IMR-90 (cell line): ENCODE measurements around the gene ABHD3. TPM values are rescaled to one million over a fixed set of nuclear protein-coding genes. Genes with fewer than 3 reads are reported as not detected.

Experiments
- ATAC-seq: fragments of 200-7000 bp; cut with Tn5 transposase; 2 replicates; pipeline ENCODE4 v1.9.1; 2020; ENCODE audit warnings: low read depth, mild to moderate bottlenecking, moderate library complexity
- BruUV-seq: library from RNA; stranded (reverse); fragments of 400-500 nt; replicated peaks from 2 replicates; lab custom pipeline; 2021; lab: Mats Ljungman, UMichigan
- CTCF ChIA-PET: fragments of 300-600 bp; formaldehyde crosslinking; extraction: SDS; loops from one replicate; lab custom pipeline; 2021; ENCODE audit warnings: antibody characterized with exemption; lab: Yijun Ruan, JAX
- POLR2A ChIA-PET: fragments of 300-600 bp; sonication (Branson Sonifier 250); formaldehyde crosslinking; loops from one replicate; lab custom pipeline; 2022; ENCODE audit warnings: antibody characterized with exemption; ENCODE audit not compliant: unreplicated experiment; lab: Charles Lee
- DNase-seq: peaks from one replicate; pipeline ENCODE4 v3.0.0; 2013
- H2AFZ ChIP-seq: replicated peaks from 2 replicates; pipeline ENCODE3; 2013; ENCODE audit warnings: low read length, mild to moderate bottlenecking; ENCODE audit not compliant: poor library complexity
- H2AK5ac ChIP-seq: 2 replicates; pipeline ENCODE4 v1.6.1; 2013; ENCODE audit warnings: low read depth, low read length, inconsistent platforms
- H2AK9ac ChIP-seq: replicated peaks from 2 replicates; pipeline ENCODE3; 2013; ENCODE audit warnings: mild to moderate bottlenecking, low read depth, low read length, moderate library complexity; ENCODE audit not compliant: poor library complexity
- H2BK120ac ChIP-seq: 2 replicates; pipeline ENCODE4 v1.6.1; 2013; ENCODE audit warnings: low read depth, low read length, inconsistent platforms
- H2BK15ac ChIP-seq: 3 replicates; pipeline ENCODE4 v1.6.1; 2013; ENCODE audit warnings: low read depth, low read length, inconsistent platforms
- H2BK20ac ChIP-seq: 2 replicates; pipeline ENCODE4 v1.6.1; 2013; ENCODE audit warnings: low read depth, mild to moderate bottlenecking, inconsistent platforms, low read length, moderate library complexity
- H2BK5ac ChIP-seq: 2 replicates; pipeline ENCODE4 v1.6.1; 2013; ENCODE audit warnings: mild to moderate bottlenecking, low read depth, low read length, inconsistent platforms; ENCODE audit not compliant: poor library complexity, severe bottlenecking
- H3K14ac ChIP-seq: replicated peaks from 2 replicates; pipeline ENCODE4 v1.6.1; 2013; ENCODE audit warnings: low read depth, low read length, inconsistent platforms
- H3K18ac ChIP-seq: 2 replicates; pipeline ENCODE4 v1.6.1; 2013; ENCODE audit warnings: low read depth, low read length, control low read depth
- H3K23ac ChIP-seq: 2 replicates; pipeline ENCODE4 v1.6.1; 2013; ENCODE audit warnings: low read depth, low read length, inconsistent platforms
- H3K27ac ChIP-seq: 2 replicates; pipeline ENCODE4 v1.5.1; 2013; ENCODE audit warnings: mild to moderate bottlenecking, control low read depth, low read length; ENCODE audit not compliant: insufficient read depth
- H3K27me3 ChIP-seq: 2 replicates; pipeline ENCODE4 v1.6.1; 2013; ENCODE audit warnings: low read length; ENCODE audit not compliant: control insufficient read depth, insufficient read depth
- H3K36me3 ChIP-seq: 2 replicates; pipeline ENCODE4 v1.6.1; 2013; ENCODE audit warnings: low read length, mixed read lengths; ENCODE audit not compliant: control insufficient read depth, insufficient read depth
- H3K4ac ChIP-seq: 2 replicates; pipeline ENCODE4 v1.6.1; 2013; ENCODE audit warnings: low read depth, low read length, inconsistent platforms
- H3K4me1 ChIP-seq: 2 replicates; pipeline ENCODE4 v1.6.1; 2013; ENCODE audit warnings: low read length, mixed read lengths; ENCODE audit not compliant: control insufficient read depth, insufficient read depth
- H3K4me2 ChIP-seq: 2 replicates; pipeline ENCODE4 v1.6.1; 2013; ENCODE audit warnings: low read depth, mild to moderate bottlenecking, control low read depth, low read length, moderate library complexity
- H3K4me3 ChIP-seq: 2 replicates; pipeline ENCODE4 v1.5.1; 2013; ENCODE audit warnings: low read depth, mild to moderate bottlenecking, control low read depth, low read length, moderate library complexity; ENCODE audit not compliant: insufficient read depth
- H3K56ac ChIP-seq: 2 replicates; pipeline ENCODE4 v1.6.1; 2013; ENCODE audit warnings: low read length, inconsistent platforms; ENCODE audit not compliant: insufficient read depth; ENCODE audit errors: extremely low read depth
- H3K79me1 ChIP-seq, 2 experiments: 2 replicates each; pipeline ENCODE4 v1.6.1; 2013; ENCODE audit warnings: low read length in 2 of 2, inconsistent platforms in 1 of 2, low read depth in 1 of 2
- H3K9ac ChIP-seq: 2 replicates; pipeline ENCODE4 v1.6.1; 2013; ENCODE audit warnings: low read depth, low read length, control low read depth
- H3K9me1 ChIP-seq: 2 replicates; pipeline ENCODE4 v1.6.1; 2013; ENCODE audit warnings: low read length, inconsistent platforms; ENCODE audit not compliant: insufficient read depth
- H3K9me3 ChIP-seq: 2 replicates; pipeline ENCODE4 v1.6.1; 2013; ENCODE audit warnings: low read length; ENCODE audit not compliant: control insufficient read depth, insufficient read depth
- H4K20me1 ChIP-seq: 2 replicates; pipeline ENCODE4 v1.6.1; 2013; ENCODE audit warnings: low read length, inconsistent platforms; ENCODE audit not compliant: insufficient read depth
- H4K5ac ChIP-seq: 2 replicates; pipeline ENCODE4 v1.6.1; 2013; ENCODE audit warnings: mild to moderate bottlenecking, low read depth, low read length, control low read depth
- H4K8ac ChIP-seq, 2 experiments: 2 replicates each; pipeline ENCODE4 v1.6.1; 2013; ENCODE audit warnings: low read depth in 2 of 2, low read length in 2 of 2, control low read depth in 1 of 2, inconsistent platforms in 1 of 2
- H4K91ac ChIP-seq: 2 replicates; pipeline ENCODE4 v1.6.1; 2013; ENCODE audit warnings: low read depth, low read length, inconsistent platforms; ENCODE audit not compliant: insufficient read depth
- CEBPB ChIP-seq: IDR thresholded peaks from 2 replicates; pipeline ENCODE4 v1.6.1; 2012; ENCODE audit warnings: low read depth, low read length, improper control_type of control experiment
- CTCF ChIP-seq: conservative IDR thresholded peaks from 2 replicates; pipeline ENCODE4 v1.5.1; 2012; ENCODE audit warnings: mild to moderate bottlenecking, low read depth, low read length, improper control_type of control experiment
- NFE2L2 ChIP-seq: fragments of 150-350 bp; IDR thresholded peaks from 2 replicates; pipeline ENCODE4 v1.6.1; 2016; ENCODE audit warnings: low read depth, mild to moderate bottlenecking, low read length
- RCOR1 ChIP-seq: IDR thresholded peaks from 2 replicates; pipeline ENCODE4 v1.6.1; 2012; ENCODE audit warnings: mild to moderate bottlenecking, low read length, improper control_type of control experiment; ENCODE audit not compliant: insufficient replicate concordance
- USF2 ChIP-seq: fragments of 150-350 bp; IDR thresholded peaks from 2 replicates; pipeline ENCODE4 v1.6.1; 2017; ENCODE audit warnings: mild to moderate bottlenecking, antibody characterized with exemption, low read length, low read depth
- WGBS, 2 experiments: methylation state at CpG; one replicate each; pipeline versions ENCODE4 v1.1.5 to v1.1.7; 2013; ENCODE audit warnings: missing lambda C conversion rate in 2 of 2; ENCODE audit not compliant: insufficient read length in 1 of 2; ENCODE audit errors: extremely low coverage in 2 of 2; 5-methylcytosine and 5-hydroxymethylcytosine counted together
- dilution Hi-C: fragments of 300-500 bp; cut with HindIII; formaldehyde crosslinking; loops from one replicate; pipeline ENCODE4 v1.14.3; 2018; ENCODE audit warnings: low sequenced_read_pairs; ENCODE audit not compliant: unreplicated experiment
- in situ Hi-C: fragments of 300-500 bp; cut with MboI; formaldehyde crosslinking; loops from 3 replicates; pipeline ENCODE4 v1.14.3; 2019; ENCODE audit warnings: low sequenced_read_pairs, inconsistent platforms, mixed read lengths
- intact Hi-C: fragments of 100-400 bp; cut with micrococcal nuclease; formaldehyde crosslinking; loops from 2 replicates; pipeline ENCODE4 v1.10.0; 2022
- polyA plus RNA-seq, 3 experiments: library from polyadenylated mRNA; depleted of rRNA; stranded (reverse); fragments of >200 nt; gene quantifications; 2 replicates each; pipeline ENCODE4 v1.2.3, GENCODE V29; 2012; ENCODE audit warnings: low replicate concordance in 1 of 3
- total RNA-seq: library from RNA; depleted of rRNA; stranded (reverse); fragments of >200 nt; gene quantifications from 2 replicates; pipeline ENCODE4 v1.2.3, GENCODE V29; 2012

ABHD3 gene
- total and polyA plus RNA-seq, 2 of the 4 experiments (the other 2 are of a cell fraction) = 4.5 to 5.5 TPM

- no TSS peak for BruUV-seq
- Histone ChIP-seq H3K9ac (no peak overlapping the region), H4K20me1 (no peaks in the 10 kb centered on the region), H3K9me1 (no peaks in the 10 kb centered on the region), H3K27me3 (no peaks in the 10 kb centered on the region), H2BK15ac (no peak overlapping the region), H4K8ac (no peak overlapping the region), H2BK120ac (no peak overlapping the region), H2AK9ac (no peak overlapping the region), H3K4me2 (no peak overlapping the region), H3K4me3 (no peak overlapping the region), H3K27ac (no peak overlapping the region), H3K23ac (no peak overlapping the region), H3K4me1 (no peaks in the 10 kb centered on the region; the same call in 1 of the 2 replicates), H3K36me3 (no peaks in the 10 kb centered on the region), H3K9me3 (no peaks in the 10 kb centered on the region), H3K14ac (no peak overlapping the region), H4K5ac (no peak overlapping the region), H2BK5ac (no peak overlapping the region), H3K79me1 (peaks cover 6 to 19% of the 10 kb centered on the region in 2 experiments; a peak in 3 of 4 replicates), H3K56ac (no peak overlapping the region), H4K91ac (no peak overlapping the region), H3K18ac (no peak overlapping the region), H2BK20ac (no peak overlapping the region), H2AK5ac (no peak overlapping the region), H2AFZ (no peak overlapping the region), H3K4ac (no peak overlapping the region)
- CTCF ChIA-PET = no interaction called here
- WGBS, 2 experiments = no CpG with 5 or more reads among the region's 2 CpGs
- dilution Hi-C loops (no loop called here), in situ Hi-C loops (no loop called here), intact Hi-C loops (loop anchor here (5.0 kb wide), 2 partner anchors 69 to 214 kb away; no protein-coding TSS in a partner anchor)
- TF ChIP-seq CTCF (no peak), CEBPB (no peak), RCOR1 (no peak), USF2 (no peak), NFE2L2 (no peak)
- DNase-seq = no peak
- no peak for ATAC-seq
- POLR2A ChIA-PET = no interaction called here
These were observed 3.0 kb downstream of the ABHD3 start for GRCh38 chr18:21701621-21702020.
